Anterior cingulate cortex (tissue), 58 donors: Measurements from ENCODE around the gene IER2.

Experiments used
- DNase-seq, 58 donors: peaks; one replicate each; lab custom pipeline; 2025; lab: John Stamatoyannopoulos, UW

Gene IER2

DNA sequence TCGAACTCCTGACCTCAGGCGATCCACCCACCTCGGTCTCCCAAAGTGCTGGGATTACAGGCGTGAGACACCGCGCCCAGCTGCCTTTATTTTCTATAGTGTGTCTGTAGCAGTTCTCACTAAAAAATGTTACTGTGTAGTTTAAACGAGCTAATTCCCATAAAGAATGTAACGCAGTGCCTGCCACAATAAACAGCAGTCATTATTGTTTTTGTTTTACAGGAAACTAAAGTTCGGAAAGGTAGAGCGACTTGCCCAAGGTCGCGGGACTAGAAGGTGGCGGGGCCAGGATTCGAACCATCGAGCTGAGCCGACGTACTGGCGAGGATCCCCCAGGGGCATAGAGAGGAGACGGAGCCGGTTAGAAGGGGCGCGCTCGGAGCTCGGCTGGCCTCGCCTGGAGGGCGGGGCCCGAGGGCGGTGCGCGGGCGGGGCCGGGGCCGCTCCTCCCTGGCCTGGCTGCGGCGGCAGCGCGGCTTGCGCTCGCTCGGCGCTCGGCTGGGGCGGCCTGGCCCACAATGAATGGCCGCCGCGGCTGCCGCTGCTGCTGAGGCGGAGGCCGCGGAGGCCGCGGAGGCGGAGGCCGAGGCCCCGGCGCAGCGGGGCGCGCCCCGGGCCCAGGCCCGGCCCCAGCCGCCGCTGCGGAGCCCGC lies 32.3 kb upstream of the IER2 start, which contains the start of gene NACC1:
Gene NACC1, plus strand, starts transcription at position 493 of the 652 bp plus-strand sequence. CDS start 16,944 bp downstream, outside the sequence.
- DNase-seq, result peak in 57 of 58 donors; percentile 28 to 94 (median 82)

GRCh38 chr19:13118424-13119193 lies 31.6 kb upstream of the IER2 start:
- peak in 3 of 58 donors; percentile 18 to 44 (median 35) for DNase-seq

- DNase-seq, result no peak
Measured at GRCh38 chr19:13119627-13120026, 30.6 kb upstream of the IER2 start.

DNA sequence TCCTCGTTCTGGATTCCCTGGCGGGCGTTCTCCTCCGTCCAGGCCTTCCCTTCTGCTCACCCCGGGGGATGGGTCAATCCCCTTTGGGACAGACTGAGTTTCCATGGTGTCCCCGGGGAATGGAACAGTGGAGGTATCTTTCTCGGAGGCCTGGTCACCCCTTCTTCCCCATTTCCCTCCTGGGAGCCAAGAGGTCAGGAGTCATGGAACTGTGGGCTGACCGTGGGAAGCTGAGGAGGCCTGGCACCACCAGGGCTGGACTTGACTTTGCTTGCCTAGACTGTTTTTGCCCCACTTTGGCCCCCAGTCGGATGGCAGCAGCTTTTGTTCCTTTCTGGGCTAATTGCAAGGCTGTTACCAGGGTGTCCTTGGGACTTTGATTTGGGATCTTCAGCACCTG lies 30.2 kb upstream of the IER2 start:
- DNase-seq, result no peak

GRCh38 chr19:13120817-13121216 lies 29.4 kb upstream of the IER2 start:
- DNase-seq, result no peak

DNA sequence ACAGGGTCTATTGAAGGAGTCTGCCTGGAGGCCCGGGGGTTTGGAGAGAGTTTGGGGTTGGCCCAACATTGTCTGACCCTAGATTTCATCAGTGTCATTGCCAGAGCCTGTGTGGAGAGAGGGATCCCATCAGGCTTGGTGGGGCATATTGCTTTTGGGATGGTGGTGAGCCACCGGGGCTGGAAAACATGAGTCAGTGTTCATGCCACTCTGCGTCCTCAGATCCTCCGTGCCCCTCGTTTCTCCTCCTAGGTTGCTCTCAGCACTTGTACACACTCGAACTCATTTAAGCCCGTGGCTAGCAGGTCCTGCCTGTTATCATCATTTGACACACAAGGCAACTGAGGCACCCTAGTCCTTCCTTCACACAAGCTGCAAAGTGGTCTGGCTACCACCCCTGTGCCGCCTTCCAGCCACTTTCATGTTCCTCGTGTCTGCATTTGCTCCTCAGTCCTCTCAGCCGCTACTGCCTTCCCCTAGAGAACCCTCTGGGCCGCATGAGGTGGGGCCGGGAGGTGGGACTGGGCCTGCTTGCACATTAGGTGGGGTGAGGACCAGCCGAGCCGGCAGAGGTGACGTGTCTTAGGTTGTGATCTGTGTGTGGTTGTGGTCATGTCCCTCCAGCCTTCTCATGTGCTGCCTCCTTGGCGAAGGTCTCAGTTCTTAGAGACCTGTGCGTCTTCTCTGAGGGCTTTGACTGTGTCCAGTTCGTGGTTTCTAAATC lies 28.5 kb upstream of the IER2 start:
- DNase-seq, result no peak

GRCh38 chr19:13122275-13122878 lies 27.8 kb upstream of the IER2 start:
- DNase-seq, result no peak

DNA sequence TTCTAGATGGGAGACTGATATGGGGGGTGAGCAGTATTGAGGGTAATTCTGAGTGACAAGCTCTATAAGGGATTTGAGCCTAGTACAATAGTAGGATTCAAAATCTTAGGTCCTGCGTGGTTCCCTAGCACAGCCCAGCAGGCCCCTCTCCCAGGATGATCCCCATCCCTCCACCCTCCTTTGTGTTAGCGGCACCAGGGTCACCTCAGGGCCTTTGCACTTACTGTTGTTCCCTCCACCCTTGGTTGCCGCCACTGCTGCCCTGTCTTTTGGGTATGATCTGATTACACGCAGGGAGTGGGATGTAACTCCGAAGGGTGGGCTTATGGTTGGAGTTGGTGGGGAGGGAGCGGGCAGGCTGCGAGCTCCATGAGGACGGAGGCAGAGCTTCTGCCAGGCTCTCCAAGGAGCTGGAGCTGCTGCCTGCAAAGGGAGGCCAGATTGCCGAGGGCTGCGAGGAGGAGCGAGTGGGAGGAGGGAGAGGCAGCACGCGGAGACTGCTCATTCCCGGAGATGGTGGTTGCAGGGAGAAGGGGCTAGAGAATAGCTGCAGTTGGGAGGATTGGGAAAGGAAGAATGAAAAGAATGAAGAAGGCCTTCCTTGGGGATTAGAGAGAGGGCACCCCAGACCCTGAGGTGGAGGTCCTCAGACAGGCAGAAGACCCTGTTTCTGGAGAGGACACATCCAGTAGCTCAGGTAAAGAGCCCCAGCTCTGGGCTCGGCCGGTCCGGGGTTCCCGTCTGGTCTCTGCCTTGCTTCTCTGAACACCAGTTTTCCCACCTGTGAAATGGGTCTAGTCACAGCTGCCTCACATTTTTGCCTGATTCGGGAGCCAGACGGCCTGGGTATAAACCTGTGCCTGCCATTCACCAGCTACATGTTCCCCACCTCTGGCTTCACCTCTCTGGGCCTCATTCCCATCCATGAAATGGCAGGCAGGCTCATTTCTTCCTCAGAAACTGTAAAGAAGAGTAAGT lies 26.9 kb upstream of the IER2 start:
- DNase-seq, result peak in 22 of 58 donors; percentile 10 to 70 (median 36)

DNA sequence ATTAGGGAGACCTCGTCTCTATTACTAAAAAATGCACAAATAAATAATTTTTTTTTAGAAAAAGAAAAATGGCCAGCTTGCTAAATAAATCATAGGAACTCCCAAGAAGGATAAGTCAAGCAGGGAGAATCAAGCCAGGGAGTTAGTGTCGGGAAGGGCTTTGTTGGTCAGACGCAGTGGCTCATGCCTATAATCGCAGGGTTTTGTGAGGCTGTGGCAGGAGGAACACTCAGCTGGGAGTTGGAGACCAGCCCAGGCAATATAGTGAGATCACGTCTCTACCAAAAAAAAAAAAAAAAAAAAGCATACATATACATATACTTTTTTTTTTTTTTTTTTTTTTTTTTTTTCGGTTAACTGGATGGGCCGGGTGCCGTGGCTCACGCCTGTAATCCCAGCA lies 23.2 kb upstream of the IER2 start:
- no peak for DNase-seq

DNA sequence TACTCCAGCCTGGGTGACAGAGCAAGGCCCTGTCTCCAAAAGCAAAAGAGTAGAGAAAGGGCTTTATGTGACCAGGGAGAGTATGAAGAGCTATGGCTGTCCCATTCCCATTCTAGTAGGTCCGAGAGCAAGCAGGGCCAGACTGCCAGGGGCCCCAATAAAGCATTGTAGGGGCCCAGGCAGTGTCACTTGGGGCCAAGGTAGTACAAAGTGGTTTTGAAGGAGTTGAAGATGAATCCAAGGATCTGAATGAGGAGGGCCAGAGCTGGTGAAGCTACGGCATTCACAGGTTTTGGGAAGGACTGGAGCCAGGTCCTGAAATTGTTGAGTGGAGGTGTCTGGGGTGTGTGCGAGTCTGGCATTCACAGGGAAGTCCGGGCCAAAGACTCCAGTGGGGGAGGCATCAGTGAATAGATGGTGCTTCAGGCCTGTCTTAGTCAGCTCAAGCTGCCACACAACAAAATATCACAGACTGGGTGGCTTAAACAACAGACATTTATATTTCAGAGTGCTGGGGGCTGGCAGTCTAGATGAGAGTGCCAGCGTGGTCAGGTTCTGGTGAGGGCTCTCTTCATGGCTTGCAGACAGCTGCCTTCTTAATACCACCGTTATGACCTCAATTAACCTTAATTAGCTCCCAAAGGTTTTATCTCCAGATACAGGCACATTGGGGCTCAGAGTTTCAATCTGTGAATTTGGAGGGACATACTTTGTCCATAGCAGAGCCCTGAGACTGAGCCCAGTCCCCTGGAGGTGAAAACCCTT lies 22.2 kb upstream of the IER2 start:
- peak in 6 of 58 donors; percentile 9 to 36 (median 22) for DNase-seq

- DNase-seq, result no peak
Measured at GRCh38 chr19:13128583-13128982, 21.6 kb upstream of the IER2 start.

DNA sequence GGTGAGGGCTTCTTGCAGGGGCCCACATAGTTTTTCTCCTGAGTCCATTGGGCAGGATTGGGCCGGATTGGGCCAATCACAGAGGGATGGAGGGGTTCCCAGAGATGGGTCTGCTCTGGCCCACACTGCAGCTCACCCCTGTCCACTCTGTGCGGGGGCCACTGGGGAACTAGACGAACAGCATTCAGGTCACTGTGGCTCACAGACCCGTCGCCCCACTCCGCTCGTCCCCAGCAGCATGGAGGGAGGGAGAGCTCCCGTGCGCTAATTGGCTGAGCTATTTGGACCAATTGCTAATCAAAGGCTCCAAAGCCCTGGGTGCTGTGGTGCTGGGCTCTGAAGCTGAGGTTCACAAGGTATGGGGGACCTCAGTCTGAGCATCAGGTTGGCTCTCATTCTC lies 20.8 kb upstream of the IER2 start:
- DNase-seq, result no peak

DNA sequence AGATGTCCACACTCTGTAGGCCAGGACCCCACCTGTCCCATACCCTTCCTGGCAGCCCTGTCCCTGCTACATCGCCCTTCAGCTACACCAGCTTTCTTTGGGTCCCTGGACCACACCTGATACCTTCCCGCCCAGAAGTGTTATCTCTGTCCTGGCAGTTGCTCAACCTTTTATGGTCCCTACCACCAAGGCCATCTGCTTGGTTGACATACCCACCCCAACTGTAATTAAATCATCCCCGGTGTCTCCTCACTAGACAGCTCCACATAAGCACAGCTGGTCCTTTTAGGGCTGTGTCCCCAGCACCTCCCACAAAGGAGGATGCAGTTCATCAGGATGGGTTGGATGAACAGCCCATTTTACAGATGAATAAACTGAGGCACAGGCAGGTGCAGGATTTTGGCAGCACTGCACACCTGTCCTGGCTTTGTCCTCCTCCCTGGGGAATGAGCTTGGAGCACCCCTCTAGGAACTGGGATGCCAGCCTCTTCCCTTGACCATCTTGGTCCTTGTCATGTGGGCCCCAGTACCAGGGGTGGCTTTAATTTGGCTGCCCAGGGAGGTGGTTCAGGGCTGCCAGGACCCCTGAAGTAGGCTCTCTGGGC lies 19.2 kb upstream of the IER2 start:
- no peak for DNase-seq

GRCh38 chr19:13132471-13133180 lies 17.6 kb upstream of the IER2 start:
- no peak for DNase-seq

DNA sequence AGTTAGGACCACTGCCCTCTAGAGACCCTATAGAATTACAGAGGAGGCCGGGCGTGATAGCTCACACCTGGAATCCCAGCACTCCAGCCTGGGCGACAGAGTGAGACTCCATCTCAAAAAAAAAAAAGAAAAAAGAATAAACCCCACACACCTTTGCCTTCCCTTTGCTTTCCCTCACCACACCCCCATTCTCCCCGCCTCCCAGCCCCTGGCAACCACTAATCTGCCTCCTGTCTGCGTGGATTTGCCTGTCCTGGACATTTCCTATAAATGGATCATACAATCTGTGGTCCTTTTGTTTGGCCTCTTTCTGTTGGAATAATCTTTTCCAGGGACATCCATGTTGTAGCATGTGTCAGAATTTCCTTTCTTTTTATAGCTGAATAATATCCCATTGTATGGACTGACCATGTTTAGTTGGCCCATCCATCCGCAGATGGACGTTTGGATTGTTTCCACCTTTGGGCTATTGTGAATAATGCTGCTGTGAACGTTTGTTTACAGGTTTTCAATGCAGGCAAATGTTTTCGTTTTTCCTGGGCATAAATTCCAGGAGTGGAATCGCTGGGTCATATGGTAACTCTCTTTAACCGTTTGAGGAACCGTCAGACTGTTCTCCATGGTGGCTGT lies 16.9 kb upstream of the IER2 start:
- DNase-seq, result peak in 10 of 58 donors; percentile 12 to 62 (median 37)

DNA sequence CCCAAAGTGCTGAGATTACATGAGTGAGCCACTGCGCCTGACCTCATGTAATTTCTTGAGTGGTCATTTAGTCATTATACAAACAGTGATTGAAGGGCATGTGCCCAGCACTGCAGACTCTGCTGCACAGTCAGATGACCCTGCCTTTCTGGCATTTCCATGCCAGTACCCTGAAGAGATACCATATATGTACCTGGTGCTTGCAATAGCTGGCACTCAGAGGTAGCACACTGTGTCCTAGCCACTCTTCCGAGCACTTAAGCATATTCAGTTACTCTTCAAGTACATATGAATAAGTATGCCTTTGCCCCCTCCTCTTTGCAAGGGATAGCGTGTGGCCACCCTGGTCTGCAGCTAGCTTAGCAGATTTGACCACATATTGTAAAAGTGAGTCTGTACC lies 15.6 kb upstream of the IER2 start:
- DNase-seq, result no peak
